Measurements from ENCODE around the gene CFAP97D1.

The CFAP97D1 gene

GRCh38 chr17:43822570-43823190 lies 42.4 kb downstream of the CFAP97D1 start:
- Histone ChIP-seq H3K4me3 (ENCODE audit: low read depth in 1 of 2, low read length in 1 of 2) (no peak overlapping the region), H3K36me3 (no peaks in the 10 kb centered on the region), H3K27ac (no peak overlapping the region), H3K27me3 (no peaks in the 10 kb centered on the region), H3K4me1 (ENCODE audit: control insufficient read depth in 1 of 2, insufficient read depth in 1 of 2, low read depth in 1 of 2, low read length in 1 of 2) (no peaks in the 10 kb centered on the region), H3K9me3 (no peaks in the 10 kb centered on the region)
- no peak for TF ChIP-seq CTCF (IDR thresholded peaks at IDR 0.05)

GRCh38 chr17:43823350-43824084 lies 43.3 kb downstream of the CFAP97D1 start:
- no peaks in the 10 kb centered on the region for H3K9me3 ChIP-seq
- TF ChIP-seq CTCF (IDR thresholded peaks at IDR 0.05) = no peak
- H3K27ac ChIP-seq = no peak overlapping the region
- H3K36me3 ChIP-seq = no peaks in the 10 kb centered on the region
- no peaks in the 10 kb centered on the region for H3K4me1 ChIP-seq (ENCODE audit: control insufficient read depth in 1 of 2, insufficient read depth in 1 of 2, low read depth in 1 of 2, low read length in 1 of 2)
- H3K27me3 ChIP-seq = no peaks in the 10 kb centered on the region
- no peak overlapping the region for H3K4me3 ChIP-seq (ENCODE audit: low read depth in 1 of 2, low read length in 1 of 2)

- no peak for TF ChIP-seq CTCF (IDR thresholded peaks at IDR 0.05)
- Histone ChIP-seq H3K36me3 (no peaks in the 10 kb centered on the region), H3K4me1 (ENCODE audit: control insufficient read depth in 1 of 2, insufficient read depth in 1 of 2, low read depth in 1 of 2, low read length in 1 of 2) (no peaks in the 10 kb centered on the region), H3K27me3 (peaks cover 18% of the 10 kb centered on the region), H3K27ac (no peak overlapping the region), H3K4me3 (ENCODE audit: low read depth in 1 of 2, low read length in 1 of 2) (no peak overlapping the region), H3K9me3 (no peaks in the 10 kb centered on the region)
Observed at GRCh38 chr17:43825567-43825966, 45.3 kb downstream of the CFAP97D1 start.

- Histone ChIP-seq H3K27me3 (peaks cover 24% of the 10 kb centered on the region), H3K4me1 (ENCODE audit: control insufficient read depth in 1 of 2, insufficient read depth in 1 of 2, low read depth in 1 of 2, low read length in 1 of 2) (no peaks in the 10 kb centered on the region), H3K9me3 (no peaks in the 10 kb centered on the region), H3K27ac (no peak overlapping the region), H3K36me3 (no peaks in the 10 kb centered on the region), H3K4me3 (ENCODE audit: low read depth in 1 of 2, low read length in 1 of 2) (no peak overlapping the region)
- TF ChIP-seq CTCF (IDR thresholded peaks at IDR 0.05) = no peak
Observed at GRCh38 chr17:43826206-43826605, 46.0 kb downstream of the CFAP97D1 start.

GRCh38 chr17:43827596-43827995 lies 47.4 kb downstream of the CFAP97D1 start:
- Histone ChIP-seq H3K9me3 (no peaks in the 10 kb centered on the region), H3K27ac (no peak overlapping the region), H3K36me3 (no peaks in the 10 kb centered on the region), H3K27me3 (peaks cover 38% of the 10 kb centered on the region), H3K4me1 (ENCODE audit: control insufficient read depth in 1 of 2, insufficient read depth in 1 of 2, low read depth in 1 of 2, low read length in 1 of 2) (peaks cover 0 to 3% of the 10 kb centered on the region in 2 experiments), H3K4me3 (ENCODE audit: low read depth in 1 of 2, low read length in 1 of 2) (no peak overlapping the region)
- TF ChIP-seq CTCF (IDR thresholded peaks at IDR 0.05) = no peak

All from neutrophil (primary cell).